Hepatocyte (in vitro differentiated cells): ENCODE data around the gene RPL35. TPM values are rescaled to one million over a fixed set of nuclear protein-coding genes. Genes with fewer than 3 reads are reported as not detected.

ENCODE experiments used
- DNase-seq: peaks from one replicate; pipeline ENCODE4 v3.0.0-alpha.2; 2016; ENCODE audit warnings: low spot score
- H2AFZ ChIP-seq: fragments of 200-600 bp; sonication (generic); 2 replicates; pipeline ENCODE4 v1.6.0; 2016; ENCODE audit warnings: antibody characterized with exemption, mild to moderate bottlenecking
- H3K27ac ChIP-seq: fragments of 200-600 bp; sonication (generic); 2 replicates; pipeline ENCODE4 v1.5.1; 2016; ENCODE audit warnings: mild to moderate bottlenecking
- H3K27me3 ChIP-seq: fragments of 200-600 bp; sonication (generic); 2 replicates; pipeline ENCODE4 v1.6.1; 2016
- H3K36me3 ChIP-seq: fragments of 200-600 bp; sonication (generic); replicated peaks from 2 replicates; pipeline ENCODE4 v1.5.1; 2016; ENCODE audit warnings: low read depth; ENCODE audit not compliant: insufficient read depth
- H3K4me1 ChIP-seq: fragments of 200-600 bp; sonication (generic); 2 replicates; pipeline ENCODE4 v1.5.1; 2016; ENCODE audit warnings: mild to moderate bottlenecking, moderate library complexity; ENCODE audit not compliant: insufficient read depth
- H3K4me2 ChIP-seq: fragments of 200-600 bp; sonication (generic); 2 replicates; pipeline ENCODE4 v1.6.0; 2016
- H3K4me3 ChIP-seq: fragments of 200-600 bp; sonication (generic); 2 replicates; pipeline ENCODE4 v1.5.1; 2016; ENCODE audit warnings: mild to moderate bottlenecking
- H3K79me2 ChIP-seq: fragments of 200-600 bp; sonication (generic); 2 replicates; pipeline ENCODE4 v1.6.0; 2017; ENCODE audit warnings: mild to moderate bottlenecking
- H3K9me2 ChIP-seq: fragments of 200-600 bp; sonication (generic); replicated peaks from 2 replicates; pipeline ENCODE4 v1.6.0; 2017; ENCODE audit warnings: mild to moderate bottlenecking; ENCODE audit not compliant: insufficient read depth
- H3K9me3 ChIP-seq: fragments of 200-600 bp; sonication (generic); 2 replicates; pipeline ENCODE4 v1.5.1; 2016; ENCODE audit warnings: low read depth, mild to moderate bottlenecking
- H4K20me1 ChIP-seq: fragments of 200-600 bp; sonication (generic); 2 replicates; pipeline ENCODE4 v1.6.0; 2016; ENCODE audit warnings: mild to moderate bottlenecking; ENCODE audit not compliant: insufficient read depth, poor library complexity, severe bottlenecking
- CTCF ChIP-seq: fragments of 200-600 bp; sonication (generic); IDR thresholded peaks from 2 replicates; pipeline ENCODE4 v1.5.1; 2016; ENCODE audit warnings: antibody characterized with exemption, mild to moderate bottlenecking; ENCODE audit not compliant: poor library complexity
- EZH2 ChIP-seq: fragments of 200-600 bp; sonication (generic); IDR thresholded peaks from 2 replicates; pipeline ENCODE4 v1.6.1; 2016; ENCODE audit warnings: antibody characterized with exemption, mild to moderate bottlenecking, borderline replicate concordance
- EZH2phosphoT487 ChIP-seq: fragments of 200-600 bp; sonication (generic); IDR thresholded peaks from one replicate; pipeline ENCODE4 v1.6.1; 2018; ENCODE audit warnings: antibody characterized with exemption, mild to moderate bottlenecking, low read depth, moderate library complexity; ENCODE audit not compliant: unreplicated experiment, severe bottlenecking
- WGBS: methylation state at CpG from one replicate; pipeline ENCODE4 v1.1.6; 2016; ENCODE audit warnings: low lambda C conversion rate; ENCODE audit errors: missing lambda C conversion rate; 5-methylcytosine and 5-hydroxymethylcytosine counted together
- polyA plus RNA-seq: library from polyadenylated mRNA; unstranded; fragments of >200 nt; fragmentation: Nextera tagmentation; extraction: Ambion mirVana; gene quantifications from 2 replicates; pipeline ENCODE4 v1.2.1, GENCODE V29; 2016
- total RNA-seq: library from RNA; depleted of rRNA; stranded (reverse); fragments of >200 nt; gene quantifications from 2 replicates; pipeline ENCODE4 v1.2.3, GENCODE V29; 2014

RPL35 gene
- total and polyA plus RNA-seq, 2 experiments from 2014 or later = 927 to 1,257 TPM

DNA sequence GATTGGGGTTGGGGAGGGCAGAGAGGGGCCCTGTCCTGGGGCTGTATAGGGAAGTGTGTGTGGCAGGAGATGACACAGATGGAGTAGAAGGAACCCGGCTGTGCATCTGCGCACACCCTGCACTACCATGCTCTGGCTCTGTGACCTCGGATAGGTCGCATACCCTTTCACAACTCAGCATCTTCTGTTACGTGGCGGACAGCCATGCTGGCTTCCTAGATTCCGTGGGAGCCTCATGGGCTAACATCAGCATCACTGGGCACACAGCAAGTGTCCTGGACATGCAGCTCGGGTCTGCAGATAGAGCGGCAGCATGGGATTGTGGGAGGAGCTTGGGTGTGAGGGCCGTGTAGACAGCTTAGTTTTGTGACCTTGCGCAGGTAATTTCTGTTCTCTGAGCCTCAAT lies 9.4 kb upstream of the RPL35 start:
- Histone ChIP-seq H4K20me1 (peaks cover 25% of the 10 kb centered on the region), H3K9me3 (no peaks in the 10 kb centered on the region), H3K36me3 (no peaks in the 10 kb centered on the region), H3K4me2 (peak overlapping the region; percentile 92), H3K27me3 (no peaks in the 10 kb centered on the region), H3K27ac (peak overlapping the region; percentile 100), H3K4me3 (no peak overlapping the region), H3K9me2 (no peaks in the 10 kb centered on the region), H2AFZ (no peak overlapping the region), H3K4me1 (peaks cover 25% of the 10 kb centered on the region), H3K79me2 (peaks cover 83% of the 10 kb centered on the region)
- DNase-seq = no peak
- no peak for TF ChIP-seq EZH2phosphoT487
- TF ChIP-seq EZH2 = no peak
- TF ChIP-seq CTCF = no peak
- WGBS = 88% methylated on average over 9 of the region's 11 CpGs

DNA sequence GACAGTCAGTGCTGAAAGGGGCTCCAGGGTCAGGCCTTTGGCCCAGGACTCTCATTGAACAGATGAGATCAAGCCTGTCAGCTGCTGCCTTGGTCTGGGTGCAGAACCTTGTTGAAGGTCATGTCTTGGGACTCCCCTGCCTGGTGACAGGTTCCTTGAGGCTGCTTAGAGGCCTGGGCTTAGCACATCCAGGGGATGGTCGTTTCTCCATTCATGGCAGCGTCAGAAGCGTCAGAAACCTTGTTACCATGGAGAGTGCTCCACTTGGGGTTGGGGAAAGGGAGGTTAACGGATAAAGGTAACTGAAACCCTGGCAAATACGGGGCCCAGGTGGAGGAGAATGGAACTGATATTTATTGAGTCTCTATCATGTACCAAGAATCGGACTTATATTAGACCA lies 9.0 kb upstream of the RPL35 start:
- H2AFZ ChIP-seq = no peak overlapping the region
- H3K9me3 ChIP-seq = no peaks in the 10 kb centered on the region
- no peaks in the 10 kb centered on the region for H3K27me3 ChIP-seq
- H3K27ac ChIP-seq = peak overlapping the region; percentile 100
- H3K4me1 ChIP-seq = peaks cover 25% of the 10 kb centered on the region
- H3K4me2 ChIP-seq = peak overlapping the region; percentile 92
- TF ChIP-seq EZH2phosphoT487 (no peak), CTCF (no peak), EZH2 (no peak)
- no peaks in the 10 kb centered on the region for H3K36me3 ChIP-seq
- H4K20me1 ChIP-seq = peaks cover 25% of the 10 kb centered on the region
- no peaks in the 10 kb centered on the region for H3K9me2 ChIP-seq
- H3K4me3 ChIP-seq = peak overlapping the region; percentile 98
- H3K79me2 ChIP-seq = peaks cover 82% of the 10 kb centered on the region
- DNase-seq = no peak
- WGBS = 72% methylated on average over 6 of the region's 6 CpGs

GRCh38 chr9:124869986-124870560 lies 8.3 kb upstream of the RPL35 start:
- H3K4me2 ChIP-seq = peak overlapping the region; percentile 92
- no peaks in the 10 kb centered on the region for H3K36me3 ChIP-seq
- H3K4me3 ChIP-seq = peak overlapping the region; percentile 98
- peaks cover 25% of the 10 kb centered on the region for H3K4me1 ChIP-seq
- H3K9me2 ChIP-seq = no peaks in the 10 kb centered on the region
- TF ChIP-seq CTCF (no peak), EZH2 (no peak), EZH2phosphoT487 (no peak)
- peak; percentile 75 for DNase-seq
- peak overlapping the region; percentile 100 for H3K27ac ChIP-seq
- peaks cover 75% of the 10 kb centered on the region for H3K79me2 ChIP-seq
- H3K27me3 ChIP-seq = no peaks in the 10 kb centered on the region
- peak overlapping the region; percentile 8 for H2AFZ ChIP-seq
- no peaks in the 10 kb centered on the region for H3K9me3 ChIP-seq
- H4K20me1 ChIP-seq = peaks cover 25% of the 10 kb centered on the region
- WGBS = 8% methylated on average over 12 of the region's 12 CpGs
